Measurements from ENCODE around the gene SHE.

Gene SHE

DNA sequence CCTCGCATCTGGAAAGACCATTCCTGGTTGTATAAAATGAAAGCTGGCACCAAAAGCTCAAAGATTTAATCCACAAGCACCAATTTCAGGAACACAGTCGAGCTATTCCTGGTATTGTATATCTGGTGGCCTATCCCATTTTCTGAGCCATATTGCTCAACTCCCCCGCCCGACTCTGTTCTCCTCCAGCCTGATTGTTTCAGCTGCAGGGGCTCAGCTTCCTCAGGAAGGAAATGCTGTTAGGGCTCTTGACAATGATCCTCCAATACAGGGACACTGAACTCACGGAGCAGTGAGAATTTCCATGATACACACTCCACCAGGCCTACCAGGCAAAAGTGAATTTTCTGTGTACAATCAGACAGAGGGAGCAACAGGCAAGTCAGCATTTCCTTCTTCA, 17.1 kb downstream of the SHE start:
- no peaks in the 10 kb centered on the region for H4K20me1 ChIP-seq (ENCODE audit: insufficient read depth, low read length)
- TF ChIP-seq, protein P1, sequence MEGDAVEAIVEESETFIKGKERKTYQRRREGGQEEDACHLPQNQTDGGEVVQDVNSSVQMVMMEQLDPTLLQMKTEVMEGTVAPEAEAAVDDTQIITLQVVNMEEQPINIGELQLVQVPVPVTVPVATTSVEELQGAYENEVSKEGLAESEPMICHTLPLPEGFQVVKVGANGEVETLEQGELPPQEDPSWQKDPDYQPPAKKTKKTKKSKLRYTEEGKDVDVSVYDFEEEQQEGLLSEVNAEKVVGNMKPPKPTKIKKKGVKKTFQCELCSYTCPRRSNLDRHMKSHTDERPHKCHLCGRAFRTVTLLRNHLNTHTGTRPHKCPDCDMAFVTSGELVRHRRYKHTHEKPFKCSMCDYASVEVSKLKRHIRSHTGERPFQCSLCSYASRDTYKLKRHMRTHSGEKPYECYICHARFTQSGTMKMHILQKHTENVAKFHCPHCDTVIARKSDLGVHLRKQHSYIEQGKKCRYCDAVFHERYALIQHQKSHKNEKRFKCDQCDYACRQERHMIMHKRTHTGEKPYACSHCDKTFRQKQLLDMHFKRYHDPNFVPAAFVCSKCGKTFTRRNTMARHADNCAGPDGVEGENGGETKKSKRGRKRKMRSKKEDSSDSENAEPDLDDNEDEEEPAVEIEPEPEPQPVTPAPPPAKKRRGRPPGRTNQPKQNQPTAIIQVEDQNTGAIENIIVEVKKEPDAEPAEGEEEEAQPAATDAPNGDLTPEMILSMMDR (IDR thresholded peaks at IDR 0.05; ENCODE audit: borderline replicate concordance, extremely low read depth, low read length, poor library complexity, severe bottlenecking): no peak
- no peak for TF ChIP-seq EZH2 (IDR thresholded peaks at IDR 0.05; ENCODE audit: borderline replicate concordance, low read depth, low read length, severe bottlenecking)
- no peaks in the 10 kb centered on the region for H3K36me3 ChIP-seq (ENCODE audit: insufficient read depth, low read length)
- H3K4me1 ChIP-seq (ENCODE audit: insufficient read depth, low read length): no peaks in the 10 kb centered on the region
- no peak for DNase-seq
- no peak overlapping the region for H2AFZ ChIP-seq (ENCODE audit: low read depth, low read length)
- H3K79me2 ChIP-seq (ENCODE audit: insufficient read depth, low read length): no peaks in the 10 kb centered on the region
- no peak overlapping the region for H3K4me2 ChIP-seq (ENCODE audit: insufficient read depth, low read length)
- no peak for ATAC-seq (ENCODE audit: insufficient read depth, low read depth)
- H3K27me3 ChIP-seq (ENCODE audit: insufficient read depth, low read length, poor library complexity): no peaks in the 10 kb centered on the region
- H3K27ac ChIP-seq (ENCODE audit: low read length): no peak overlapping the region
- no peak overlapping the region for H3K4me3 ChIP-seq (ENCODE audit: low read depth in 1 of 2, low read length in 2 of 2)
- no peaks in the 10 kb centered on the region for H3K9me3 ChIP-seq (ENCODE audit: insufficient read depth, low read length, severe bottlenecking)
- H3K9ac ChIP-seq (ENCODE audit: low read depth, low read length): no peak overlapping the region

DNA sequence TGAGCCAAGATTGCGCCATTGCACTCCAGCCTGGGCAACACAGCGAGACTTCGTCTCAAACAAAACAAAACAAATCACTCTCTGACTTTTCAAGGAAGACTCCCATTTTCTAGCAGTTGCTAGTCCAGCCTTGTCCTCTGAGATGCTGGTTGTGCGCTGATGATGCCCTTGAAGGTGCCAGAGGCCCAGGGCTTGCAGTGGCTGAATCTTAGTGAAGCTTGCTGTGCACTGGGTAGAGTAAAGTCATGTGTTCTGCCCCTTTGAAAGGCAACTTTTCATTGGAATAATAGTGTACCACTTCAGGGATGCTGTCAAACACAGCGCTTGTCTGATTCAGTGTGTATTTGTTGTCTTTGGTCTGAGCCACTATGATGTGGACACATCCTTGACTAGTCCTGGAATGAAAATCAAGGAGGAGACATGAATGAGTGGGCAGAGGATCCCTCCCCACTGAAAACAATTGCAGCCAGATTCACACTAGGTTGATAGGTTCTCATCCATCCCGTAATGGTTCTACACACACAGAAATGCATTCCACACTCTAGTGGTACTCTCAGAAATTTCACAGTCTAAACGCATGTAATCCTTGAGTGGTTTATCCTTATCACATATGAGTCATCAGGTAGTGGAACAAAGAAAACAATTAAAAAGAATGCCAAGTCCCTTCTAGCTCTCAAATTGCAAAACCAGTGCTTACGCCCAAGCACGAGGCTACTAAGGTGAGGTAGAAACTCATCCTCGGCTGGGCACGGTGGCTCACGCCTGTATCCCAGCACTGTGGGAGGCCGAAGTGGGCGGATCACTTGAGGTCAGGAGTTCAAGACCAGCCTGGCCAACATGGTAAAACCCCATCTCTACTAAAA, 18.0 kb downstream of the SHE start:
- H3K4me2 ChIP-seq (ENCODE audit: insufficient read depth, low read length): no peak overlapping the region
- TF ChIP-seq, protein P1 (IDR thresholded peaks at IDR 0.05; ENCODE audit: borderline replicate concordance, extremely low read depth, low read length, poor library complexity, severe bottlenecking): no peak
- no peak for TF ChIP-seq EZH2 (IDR thresholded peaks at IDR 0.05; ENCODE audit: borderline replicate concordance, low read depth, low read length, severe bottlenecking)
- H4K20me1 ChIP-seq (ENCODE audit: insufficient read depth, low read length): no peaks in the 10 kb centered on the region
- ATAC-seq (ENCODE audit: insufficient read depth, low read depth): no peak
- no peaks in the 10 kb centered on the region for H3K27me3 ChIP-seq (ENCODE audit: insufficient read depth, low read length, poor library complexity)
- H3K4me3 ChIP-seq (ENCODE audit: low read depth in 1 of 2, low read length in 2 of 2): no peak overlapping the region
- H3K36me3 ChIP-seq (ENCODE audit: insufficient read depth, low read length): no peaks in the 10 kb centered on the region
- no peak overlapping the region for H3K9ac ChIP-seq (ENCODE audit: low read depth, low read length)
- H3K79me2 ChIP-seq (ENCODE audit: insufficient read depth, low read length): no peaks in the 10 kb centered on the region
- no peak for DNase-seq
- H3K9me3 ChIP-seq (ENCODE audit: insufficient read depth, low read length, severe bottlenecking): no peaks in the 10 kb centered on the region
- no peaks in the 10 kb centered on the region for H3K4me1 ChIP-seq (ENCODE audit: insufficient read depth, low read length)
- H2AFZ ChIP-seq (ENCODE audit: low read depth, low read length): no peak overlapping the region
- H3K27ac ChIP-seq (ENCODE audit: low read length): no peak overlapping the region

DNA sequence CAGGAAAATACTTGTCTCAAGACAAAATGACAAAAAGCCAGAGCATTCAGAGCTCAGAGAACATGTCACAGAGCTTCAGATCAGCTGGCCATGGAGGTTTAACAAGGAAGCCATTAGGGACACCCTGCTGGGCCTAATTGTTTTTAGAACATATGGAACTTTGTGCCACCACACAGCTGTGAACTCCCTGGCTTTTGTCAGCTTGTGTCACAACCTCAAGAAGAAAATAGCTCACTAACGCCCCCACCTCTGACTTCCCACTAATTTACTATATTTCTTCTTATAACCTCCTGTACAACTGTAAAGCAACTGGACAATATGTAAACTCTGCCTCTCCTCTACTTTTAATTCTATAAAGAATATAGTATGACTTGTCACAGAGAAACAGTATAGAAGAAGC, 21.2 kb downstream of the SHE start:
- H3K4me2 ChIP-seq (ENCODE audit: insufficient read depth, low read length): no peak overlapping the region
- no peak overlapping the region for H3K4me3 ChIP-seq (ENCODE audit: low read depth in 1 of 2, low read length in 2 of 2)
- no peak overlapping the region for H2AFZ ChIP-seq (ENCODE audit: low read depth, low read length)
- no peaks in the 10 kb centered on the region for H3K36me3 ChIP-seq (ENCODE audit: insufficient read depth, low read length)
- H4K20me1 ChIP-seq (ENCODE audit: insufficient read depth, low read length): no peaks in the 10 kb centered on the region
- no peaks in the 10 kb centered on the region for H3K9me3 ChIP-seq (ENCODE audit: insufficient read depth, low read length, severe bottlenecking)
- no peak for ATAC-seq (ENCODE audit: insufficient read depth, low read depth)
- H3K9ac ChIP-seq (ENCODE audit: low read depth, low read length): no peak overlapping the region
- H3K4me1 ChIP-seq (ENCODE audit: insufficient read depth, low read length): no peaks in the 10 kb centered on the region
- H3K79me2 ChIP-seq (ENCODE audit: insufficient read depth, low read length): no peaks in the 10 kb centered on the region
- no peak for DNase-seq
- TF ChIP-seq EZH2 (IDR thresholded peaks at IDR 0.05; ENCODE audit: borderline replicate concordance, low read depth, low read length, severe bottlenecking): no peak
- TF ChIP-seq, protein P1 (IDR thresholded peaks at IDR 0.05; ENCODE audit: borderline replicate concordance, extremely low read depth, low read length, poor library complexity, severe bottlenecking): peak; percentile 7
- peaks cover 1% of the 10 kb centered on the region for H3K27me3 ChIP-seq (ENCODE audit: insufficient read depth, low read length, poor library complexity)
- no peak overlapping the region for H3K27ac ChIP-seq (ENCODE audit: low read length)
